Measurements from ENCODE around the gene HSD17B12.

Gene HSD17B12

GRCh38 chr11:43784866-43785265, 104.3 kb downstream of the HSD17B12 start:
- no peaks in the 10 kb centered on the region for H3K27me3 ChIP-seq (ENCODE audit: control insufficient read depth, insufficient read depth, low read length)
- H3K4me1 ChIP-seq (ENCODE audit: control insufficient read depth, insufficient read depth, low read length): peaks cover 18% of the 10 kb centered on the region
- H3K4me3 ChIP-seq (ENCODE audit: low read length): no peak overlapping the region
- H3K9ac ChIP-seq (ENCODE audit: low read depth, low read length): no peak overlapping the region
- no peak overlapping the region for H3K4me2 ChIP-seq (ENCODE audit: low read length)
- H3K36me3 ChIP-seq (ENCODE audit: insufficient read depth, low read length): no peaks in the 10 kb centered on the region
- H3K9me3 ChIP-seq (replicated peaks; ENCODE audit: low read length): no peaks in the 10 kb centered on the region

- no peak overlapping the region for H3K4me2 ChIP-seq (ENCODE audit: low read length)
These were observed 104.8 kb downstream of the HSD17B12 start for GRCh38 chr11:43785318-43785717.

GRCh38 chr11:43786016-43786415, 105.5 kb downstream of the HSD17B12 start:
- H3K9me3 ChIP-seq (replicated peaks; ENCODE audit: low read length): no peaks in the 10 kb centered on the region
- no peak overlapping the region for H3K4me3 ChIP-seq (ENCODE audit: low read length)
- H3K4me1 ChIP-seq (ENCODE audit: control insufficient read depth, insufficient read depth, low read length): peaks cover 29% of the 10 kb centered on the region
- H3K27me3 ChIP-seq (ENCODE audit: control insufficient read depth, insufficient read depth, low read length): no peaks in the 10 kb centered on the region
- no peaks in the 10 kb centered on the region for H3K36me3 ChIP-seq (ENCODE audit: insufficient read depth, low read length)
- no peak overlapping the region for H3K4me2 ChIP-seq (ENCODE audit: low read length)
- no peak overlapping the region for H3K9ac ChIP-seq (ENCODE audit: low read depth, low read length)

More at GRCh38 chr11:43785318-43785717, 104.8 kb downstream of the HSD17B12 start:
- Histone ChIP-seq H3K4me3 (ENCODE audit: low read length) (no peak overlapping the region), H3K9ac (ENCODE audit: low read depth, low read length) (no peak overlapping the region), H3K36me3 (ENCODE audit: insufficient read depth, low read length) (no peaks in the 10 kb centered on the region), H3K4me1 (ENCODE audit: control insufficient read depth, insufficient read depth, low read length) (peaks cover 22% of the 10 kb centered on the region), H3K27me3 (ENCODE audit: control insufficient read depth, insufficient read depth, low read length) (no peaks in the 10 kb centered on the region), H3K9me3 (replicated peaks; ENCODE audit: low read length) (no peaks in the 10 kb centered on the region)

- Histone ChIP-seq H3K9ac (ENCODE audit: low read depth, low read length) (peak overlapping the region; percentile 50), H3K27me3 (ENCODE audit: control insufficient read depth, insufficient read depth, low read length) (no peaks in the 10 kb centered on the region), H3K4me1 (ENCODE audit: control insufficient read depth, insufficient read depth, low read length) (peaks cover 29% of the 10 kb centered on the region), H3K4me2 (ENCODE audit: low read length) (no peak overlapping the region), H3K4me3 (ENCODE audit: low read length) (no peak overlapping the region), H3K36me3 (ENCODE audit: insufficient read depth, low read length) (no peaks in the 10 kb centered on the region), H3K9me3 (replicated peaks; ENCODE audit: low read length) (no peaks in the 10 kb centered on the region)
These were observed 107.3 kb downstream of the HSD17B12 start for GRCh38 chr11:43787824-43788223.

GRCh38 chr11:43788421-43788820, 107.9 kb downstream of the HSD17B12 start:
- H3K27me3 ChIP-seq (ENCODE audit: control insufficient read depth, insufficient read depth, low read length): no peaks in the 10 kb centered on the region
- H3K4me2 ChIP-seq (ENCODE audit: low read length): no peak overlapping the region
- H3K9me3 ChIP-seq (replicated peaks; ENCODE audit: low read length): no peaks in the 10 kb centered on the region
- H3K36me3 ChIP-seq (ENCODE audit: insufficient read depth, low read length): no peaks in the 10 kb centered on the region
- H3K4me1 ChIP-seq (ENCODE audit: control insufficient read depth, insufficient read depth, low read length): peaks cover 29% of the 10 kb centered on the region
- no peak overlapping the region for H3K4me3 ChIP-seq (ENCODE audit: low read length)
- peak overlapping the region; percentile 50 for H3K9ac ChIP-seq (ENCODE audit: low read depth, low read length)

- H3K9me3 ChIP-seq (replicated peaks; ENCODE audit: low read length): no peaks in the 10 kb centered on the region
- H3K36me3 ChIP-seq (ENCODE audit: insufficient read depth, low read length): peaks cover under 1% of the 10 kb centered on the region
- peaks cover 29% of the 10 kb centered on the region for H3K4me1 ChIP-seq (ENCODE audit: control insufficient read depth, insufficient read depth, low read length)
- H3K9ac ChIP-seq (ENCODE audit: low read depth, low read length): peak overlapping the region; percentile 50
- H3K4me3 ChIP-seq (ENCODE audit: low read length): peak overlapping the region; percentile 24
- peak overlapping the region; percentile 70 for H3K4me2 ChIP-seq (ENCODE audit: low read length)
- H3K27me3 ChIP-seq (ENCODE audit: control insufficient read depth, insufficient read depth, low read length): no peaks in the 10 kb centered on the region
These were observed 109.3 kb downstream of the HSD17B12 start for GRCh38 chr11:43789700-43790443.

- peaks cover 5% of the 10 kb centered on the region for H3K36me3 ChIP-seq (ENCODE audit: insufficient read depth, low read length)
- H3K4me3 ChIP-seq (ENCODE audit: low read length): peak overlapping the region; percentile 24
- H3K9me3 ChIP-seq (replicated peaks; ENCODE audit: low read length): no peaks in the 10 kb centered on the region
- no peaks in the 10 kb centered on the region for H3K27me3 ChIP-seq (ENCODE audit: control insufficient read depth, insufficient read depth, low read length)
- H3K4me1 ChIP-seq (ENCODE audit: control insufficient read depth, insufficient read depth, low read length): peaks cover 29% of the 10 kb centered on the region
- H3K4me2 ChIP-seq (ENCODE audit: low read length): peak overlapping the region; percentile 70
- peak overlapping the region; percentile 50 for H3K9ac ChIP-seq (ENCODE audit: low read depth, low read length)
These were observed 109.9 kb downstream of the HSD17B12 start for GRCh38 chr11:43790444-43790794.

- no peak overlapping the region for H3K4me2 ChIP-seq (ENCODE audit: low read length)
- peaks cover 5% of the 10 kb centered on the region for H3K36me3 ChIP-seq (ENCODE audit: insufficient read depth, low read length)
- H3K4me1 ChIP-seq (ENCODE audit: control insufficient read depth, insufficient read depth, low read length): peaks cover 5% of the 10 kb centered on the region
- H3K9ac ChIP-seq (ENCODE audit: low read depth, low read length): no peak overlapping the region
- no peaks in the 10 kb centered on the region for H3K27me3 ChIP-seq (ENCODE audit: control insufficient read depth, insufficient read depth, low read length)
- H3K4me3 ChIP-seq (ENCODE audit: low read length): no peak overlapping the region
- no peaks in the 10 kb centered on the region for H3K9me3 ChIP-seq (replicated peaks; ENCODE audit: low read length)
These were observed 116.8 kb downstream of the HSD17B12 start for GRCh38 chr11:43797337-43797736.

- H3K9me3 ChIP-seq (replicated peaks; ENCODE audit: low read length): no peaks in the 10 kb centered on the region
- H3K9ac ChIP-seq (ENCODE audit: low read depth, low read length): no peak overlapping the region
- no peak overlapping the region for H3K4me2 ChIP-seq (ENCODE audit: low read length)
- H3K4me3 ChIP-seq (ENCODE audit: low read length): no peak overlapping the region
- peaks cover 5% of the 10 kb centered on the region for H3K36me3 ChIP-seq (ENCODE audit: insufficient read depth, low read length)
- H3K4me1 ChIP-seq (ENCODE audit: control insufficient read depth, insufficient read depth, low read length): peaks cover 5% of the 10 kb centered on the region
- H3K27me3 ChIP-seq (ENCODE audit: control insufficient read depth, insufficient read depth, low read length): no peaks in the 10 kb centered on the region
These were observed 117.3 kb downstream of the HSD17B12 start for GRCh38 chr11:43797866-43798265.

GRCh38 chr11:43802509-43802908, 122.0 kb downstream of the HSD17B12 start:
- H3K9ac ChIP-seq (ENCODE audit: low read depth, low read length): no peak overlapping the region
- H3K4me2 ChIP-seq (ENCODE audit: low read length): no peak overlapping the region
- peaks cover 7% of the 10 kb centered on the region for H3K36me3 ChIP-seq (ENCODE audit: insufficient read depth, low read length)

GRCh38 chr11:43803766-43804165, 123.2 kb downstream of the HSD17B12 start:
- peaks cover 5% of the 10 kb centered on the region for H3K4me1 ChIP-seq (ENCODE audit: control insufficient read depth, insufficient read depth, low read length)
- no peak overlapping the region for H3K4me2 ChIP-seq (ENCODE audit: low read length)
- no peak overlapping the region for H3K9ac ChIP-seq (ENCODE audit: low read depth, low read length)
- peaks cover 7% of the 10 kb centered on the region for H3K36me3 ChIP-seq (ENCODE audit: insufficient read depth, low read length)
- H3K9me3 ChIP-seq (replicated peaks; ENCODE audit: low read length): no peaks in the 10 kb centered on the region
- no peaks in the 10 kb centered on the region for H3K27me3 ChIP-seq (ENCODE audit: control insufficient read depth, insufficient read depth, low read length)
- no peak overlapping the region for H3K4me3 ChIP-seq (ENCODE audit: low read length)

More at GRCh38 chr11:43802509-43802908, 122.0 kb downstream of the HSD17B12 start:
- H3K27me3 ChIP-seq (ENCODE audit: control insufficient read depth, insufficient read depth, low read length): no peaks in the 10 kb centered on the region
- peaks cover 5% of the 10 kb centered on the region for H3K4me1 ChIP-seq (ENCODE audit: control insufficient read depth, insufficient read depth, low read length)
- no peak overlapping the region for H3K4me3 ChIP-seq (ENCODE audit: low read length)
- no peaks in the 10 kb centered on the region for H3K9me3 ChIP-seq (replicated peaks; ENCODE audit: low read length)

GRCh38 chr11:43806976-43807375, 126.4 kb downstream of the HSD17B12 start:
- no peaks in the 10 kb centered on the region for H3K27me3 ChIP-seq (ENCODE audit: control insufficient read depth, insufficient read depth, low read length)
- no peak overlapping the region for H3K9ac ChIP-seq (ENCODE audit: low read depth, low read length)
- no peak overlapping the region for H3K4me2 ChIP-seq (ENCODE audit: low read length)
- H3K4me1 ChIP-seq (ENCODE audit: control insufficient read depth, insufficient read depth, low read length): no peaks in the 10 kb centered on the region
- no peak overlapping the region for H3K4me3 ChIP-seq (ENCODE audit: low read length)
- H3K36me3 ChIP-seq (ENCODE audit: insufficient read depth, low read length): peaks cover 7% of the 10 kb centered on the region
- no peaks in the 10 kb centered on the region for H3K9me3 ChIP-seq (replicated peaks; ENCODE audit: low read length)

Data from skeletal muscle satellite cell (primary cell).